ENCODE data around the gene CALM1.
A peak's percentile ranks its signal among the peaks of the same experiment; 100 is the strongest.
"Not testable (repeated sequence)": the region's sequence is repeated elsewhere in the genome, so short reads cannot be mapped to it uniquely, and the experiment has no call there.

The CALM1 gene

DNA sequence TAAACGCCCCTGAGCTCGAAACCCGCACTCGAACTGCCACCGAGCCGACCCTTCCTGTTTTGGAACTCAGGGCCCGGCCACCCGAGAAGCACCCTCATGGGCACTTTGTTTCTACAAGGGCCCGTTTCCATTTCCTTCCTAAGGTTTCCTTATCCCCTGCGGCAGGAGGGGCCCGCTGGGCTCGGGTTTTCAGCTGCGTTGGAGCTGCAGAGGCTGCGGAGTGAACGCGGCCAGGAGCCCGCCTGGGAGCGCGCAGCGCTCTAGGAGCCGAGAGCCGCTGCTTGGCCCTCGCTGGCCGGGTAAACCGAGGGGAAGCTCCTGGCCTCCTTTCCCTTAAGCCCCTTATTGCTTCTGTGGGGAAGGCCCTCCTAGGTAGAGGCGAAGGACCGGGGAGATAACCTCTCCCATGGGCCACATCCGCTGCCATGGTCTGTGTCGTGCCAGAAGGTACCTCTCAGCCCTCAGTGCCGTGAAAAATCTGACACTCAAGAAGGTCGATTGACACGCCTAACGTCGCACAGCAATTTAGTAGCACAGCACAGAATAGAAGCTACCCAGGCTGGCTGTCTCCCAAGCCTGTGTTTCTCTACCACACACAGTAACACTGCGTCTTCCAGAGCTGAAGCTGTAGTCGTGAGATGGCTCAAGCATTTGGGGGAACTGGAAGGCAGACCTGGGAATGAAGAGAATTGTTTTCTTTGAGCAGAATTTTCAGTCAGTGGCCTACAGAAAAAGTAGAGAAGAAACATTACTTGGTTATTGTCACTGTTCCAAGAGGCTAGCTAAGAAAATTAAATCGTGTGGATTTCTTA, 12.9 kb upstream of the CALM1 start:
- no peak for DNase-seq

DNA sequence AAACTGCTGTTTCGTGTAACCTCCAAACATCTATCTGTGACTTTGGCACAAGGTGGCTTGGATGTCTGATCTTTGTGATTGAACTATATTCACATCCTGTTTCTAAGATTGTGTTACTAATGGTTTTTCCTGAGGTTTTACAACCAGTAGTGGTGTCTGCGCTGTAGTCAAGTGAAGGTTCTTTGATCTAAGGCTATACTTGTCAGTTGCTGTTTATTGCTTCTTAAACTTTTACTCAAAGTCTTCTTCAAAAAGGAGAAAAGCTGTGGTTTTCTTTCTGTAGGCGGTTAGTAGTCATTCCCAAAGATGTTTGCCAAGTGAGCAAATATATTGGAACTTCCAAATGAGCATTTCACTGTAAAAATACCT, 12.3 kb upstream of the CALM1 start:
- no peak for DNase-seq

DNA sequence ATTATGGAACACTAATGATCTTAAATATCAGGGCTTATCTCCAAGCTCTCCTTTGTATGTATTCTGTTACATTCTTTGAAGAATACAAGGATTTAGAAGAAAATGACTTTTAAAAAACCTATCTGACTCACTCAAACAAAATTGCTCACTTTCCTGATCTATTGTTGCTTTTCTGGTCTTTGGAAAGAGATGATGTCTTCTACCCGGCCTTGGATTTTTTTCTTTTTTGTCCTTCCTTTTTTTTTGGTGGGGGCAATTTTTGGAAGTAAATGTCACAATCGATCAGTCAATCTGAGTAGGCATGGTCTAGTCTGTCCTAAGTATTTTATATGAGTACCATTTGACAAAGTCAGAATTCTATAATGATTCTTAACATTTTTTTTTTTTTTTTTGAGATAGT, 10.5 kb upstream of the CALM1 start:
- DNase-seq = no peak

DNA sequence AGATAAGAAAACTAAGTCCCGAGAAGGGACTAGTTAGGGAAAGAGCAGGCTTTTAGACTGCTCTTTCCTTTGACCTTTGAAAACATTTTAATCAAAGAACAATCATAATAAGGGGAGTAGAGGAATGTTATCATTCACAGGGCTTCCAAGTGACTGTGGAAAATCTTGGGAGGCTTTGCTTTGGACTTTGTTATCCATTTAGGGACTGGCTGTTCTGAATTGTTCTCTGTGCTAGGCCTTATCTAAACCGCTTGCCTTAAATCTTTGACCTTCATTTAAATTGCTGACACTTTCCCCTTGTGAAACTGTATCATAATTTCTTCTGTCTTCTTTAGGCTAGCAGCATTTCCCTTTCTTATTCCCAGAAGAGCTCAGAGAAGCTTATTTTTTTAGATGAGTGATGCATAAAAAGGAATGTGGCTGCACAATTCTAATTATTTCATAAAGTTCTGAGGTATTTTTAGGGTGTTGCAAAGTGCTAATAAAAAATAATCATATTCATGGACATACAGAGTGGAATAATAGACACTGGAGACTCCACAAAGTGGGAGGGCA, 9.5 kb upstream of the CALM1 start:
- DNase-seq = no peak

DNA sequence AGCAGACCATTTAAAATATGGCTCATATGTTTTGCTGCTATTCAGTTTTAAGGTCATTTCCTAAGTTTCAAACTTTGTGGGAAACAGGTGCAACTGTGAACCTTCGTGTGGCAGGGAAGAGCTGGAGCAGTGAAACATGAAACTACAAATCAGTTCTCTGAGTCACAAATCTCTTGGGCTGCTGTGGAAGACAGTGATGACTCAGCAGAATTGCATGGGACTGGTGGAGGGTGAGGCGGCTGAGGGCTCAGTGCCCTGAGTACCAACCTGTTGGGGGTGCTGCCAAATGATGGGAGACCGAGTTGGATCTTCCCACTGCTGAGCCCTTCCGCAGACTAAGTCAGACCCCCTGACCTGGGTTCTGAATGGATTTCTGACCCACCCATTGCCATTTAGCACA, 8.4 kb upstream of the CALM1 start:
- DNase-seq = peak; percentile 70

DNA sequence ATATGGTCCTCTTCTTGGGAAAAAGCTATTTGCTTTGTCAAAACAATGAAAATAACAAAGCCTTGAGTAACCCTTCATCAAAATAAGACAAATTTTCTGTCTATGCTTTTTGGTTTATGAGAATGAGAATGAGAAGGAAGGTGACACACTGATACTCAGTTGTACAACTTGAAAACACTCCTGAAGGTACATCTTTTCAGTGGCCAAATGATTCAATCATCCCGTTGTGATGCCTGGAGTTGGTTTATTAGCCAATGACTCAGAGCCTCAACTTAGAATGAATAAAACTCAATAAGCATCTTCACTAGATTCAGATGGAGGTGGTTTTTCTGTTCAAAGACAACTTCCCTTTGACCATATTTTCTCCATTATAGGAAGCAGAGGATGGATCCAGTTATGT, 7.8 kb upstream of the CALM1 start:
- DNase-seq = no peak

DNA sequence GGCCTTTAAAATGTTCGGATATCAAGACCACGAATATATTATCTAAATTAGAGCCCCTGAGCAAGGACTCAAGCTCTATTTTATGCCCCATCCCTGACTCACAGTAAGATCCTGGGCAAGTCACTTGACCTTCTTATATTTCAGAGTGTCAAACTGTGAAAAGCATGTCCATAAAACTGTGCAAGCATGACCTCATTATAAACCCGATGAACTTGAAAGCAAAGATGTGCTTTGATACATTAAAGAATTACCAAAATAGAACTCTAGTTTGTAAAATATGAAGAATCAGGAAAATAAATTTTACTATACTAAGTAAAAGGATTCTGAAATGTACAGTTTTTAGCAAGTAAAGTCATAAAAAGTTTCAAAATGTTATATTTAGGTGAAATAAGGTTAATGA, 2.9 kb upstream of the CALM1 start:
- DNase-seq = no peak

DNA sequence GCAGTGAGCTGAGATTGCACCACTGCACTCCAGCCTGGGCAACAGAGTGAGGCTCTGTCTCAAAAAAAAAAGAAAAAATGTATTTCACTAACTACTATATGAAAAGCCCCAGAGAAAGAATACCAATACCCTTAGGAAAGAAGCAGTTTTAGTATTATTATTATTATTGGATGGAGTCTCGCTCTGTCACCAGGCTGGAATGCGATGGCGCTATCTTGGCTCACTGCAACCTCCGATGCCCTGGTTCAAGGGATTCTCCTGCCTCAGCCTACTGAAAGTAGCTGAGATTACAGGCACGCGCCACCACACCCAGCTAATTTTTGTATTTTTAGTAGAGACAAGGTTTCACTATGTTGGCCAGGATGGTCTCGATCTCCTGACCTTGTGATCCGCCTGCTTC, 2.0 kb upstream of the CALM1 start:
- DNase-seq = not testable (repeated sequence)

DNA sequence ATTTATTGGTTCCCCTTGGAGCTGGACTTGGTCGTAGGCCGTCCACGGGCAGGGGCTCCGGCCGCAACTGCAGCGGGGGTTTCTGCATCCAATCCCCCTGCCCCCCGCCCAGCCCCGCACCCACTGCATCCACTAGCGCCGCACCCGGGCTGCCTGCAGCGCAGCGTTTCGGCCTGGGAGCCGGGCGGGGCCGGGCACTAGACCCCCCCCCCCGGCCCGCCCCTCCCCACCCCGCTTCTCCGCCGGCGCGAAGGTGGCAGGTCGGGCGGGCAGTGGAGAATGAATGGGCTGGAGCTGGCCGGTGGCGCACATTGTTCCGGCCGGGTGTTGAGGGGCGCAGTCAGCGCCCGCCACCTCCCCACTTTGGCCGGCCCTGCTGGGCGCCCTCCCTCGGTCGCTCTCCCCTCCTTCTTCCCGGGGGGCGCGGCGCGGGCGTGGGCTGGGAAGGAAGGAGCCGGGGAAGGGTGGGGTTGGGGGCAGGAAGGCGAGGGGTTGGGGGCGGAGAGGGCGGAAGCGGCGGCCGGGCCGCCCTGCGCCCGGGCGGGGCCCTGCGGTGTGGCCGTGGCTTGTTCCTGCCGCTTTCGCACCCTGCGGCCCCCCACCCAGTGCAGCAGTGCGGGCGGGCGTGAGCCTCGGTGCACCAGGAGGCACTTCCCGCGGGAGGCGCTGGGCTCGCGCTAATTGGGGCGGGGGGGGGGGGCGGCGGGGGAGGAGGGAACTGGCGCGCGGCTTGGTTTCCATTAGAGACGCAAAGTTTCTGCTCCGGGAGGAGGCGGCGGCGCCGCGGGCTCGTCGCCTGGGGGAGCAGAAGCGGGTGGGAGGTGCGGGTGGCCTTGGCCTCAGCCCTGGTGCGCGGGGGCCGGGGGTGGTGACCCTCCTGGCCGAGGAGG, 841 bp downstream of the CALM1 start:
- DNase-seq = no peak

DNA sequence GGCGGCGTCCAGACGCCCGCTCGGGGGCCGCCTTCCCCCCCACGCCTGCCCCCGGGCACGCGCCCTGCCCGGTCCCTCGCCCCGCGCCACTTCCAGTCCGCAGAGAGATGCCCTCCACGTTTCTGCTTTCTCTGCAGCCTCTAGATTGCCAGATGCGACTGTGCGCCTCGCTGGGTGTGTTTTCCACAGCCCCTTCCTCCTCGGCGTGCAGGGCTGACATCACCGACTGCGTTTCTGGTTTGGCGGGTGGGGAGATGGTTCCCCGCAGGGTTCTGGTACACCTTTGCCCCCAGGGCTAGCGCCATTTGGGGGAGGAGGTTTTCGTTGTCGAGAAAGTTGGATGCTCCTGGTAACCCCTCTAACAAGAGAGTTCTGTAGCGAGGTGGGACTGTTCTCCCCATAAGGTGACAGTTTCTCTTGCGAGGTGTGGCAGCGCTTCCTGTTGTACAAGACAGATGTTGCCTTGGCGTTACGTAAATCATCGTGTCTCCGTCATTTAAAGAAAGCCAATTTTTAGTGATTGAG, 1.5 kb downstream of the CALM1 start:
- no peak for DNase-seq

DNA sequence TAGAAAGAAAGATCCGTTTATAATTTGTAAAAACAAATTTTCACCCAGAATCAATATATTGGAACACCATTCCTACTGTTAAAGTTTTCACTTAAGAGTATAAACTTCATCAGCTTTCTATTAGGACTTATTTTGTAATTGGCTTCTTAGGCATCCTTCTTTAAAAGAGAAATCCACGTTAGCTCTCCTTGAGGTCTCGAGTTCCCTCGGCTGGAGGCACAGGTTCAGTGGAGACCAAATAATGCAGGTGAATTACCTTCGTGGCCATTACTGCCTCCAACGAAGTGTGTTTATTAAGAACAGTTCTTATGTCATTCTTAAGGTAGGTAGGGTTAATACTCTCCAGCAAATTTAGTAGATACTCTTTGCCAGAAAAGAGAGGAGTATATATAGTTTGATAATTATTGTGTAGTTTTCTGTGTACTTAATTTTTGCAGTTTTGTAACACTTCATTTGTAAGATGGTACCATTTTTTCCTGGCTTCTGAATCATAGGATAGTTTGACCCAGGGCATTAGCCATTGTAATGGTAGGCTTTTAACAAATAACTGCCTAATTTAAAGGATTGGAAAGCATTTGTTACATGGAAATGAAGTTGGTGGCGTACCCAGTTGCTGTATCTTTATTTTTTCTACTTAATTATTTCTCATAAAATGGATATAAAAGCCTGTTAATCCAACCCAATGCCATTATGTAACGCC, 2.2 kb downstream of the CALM1 start:
- no peak for DNase-seq

DNA sequence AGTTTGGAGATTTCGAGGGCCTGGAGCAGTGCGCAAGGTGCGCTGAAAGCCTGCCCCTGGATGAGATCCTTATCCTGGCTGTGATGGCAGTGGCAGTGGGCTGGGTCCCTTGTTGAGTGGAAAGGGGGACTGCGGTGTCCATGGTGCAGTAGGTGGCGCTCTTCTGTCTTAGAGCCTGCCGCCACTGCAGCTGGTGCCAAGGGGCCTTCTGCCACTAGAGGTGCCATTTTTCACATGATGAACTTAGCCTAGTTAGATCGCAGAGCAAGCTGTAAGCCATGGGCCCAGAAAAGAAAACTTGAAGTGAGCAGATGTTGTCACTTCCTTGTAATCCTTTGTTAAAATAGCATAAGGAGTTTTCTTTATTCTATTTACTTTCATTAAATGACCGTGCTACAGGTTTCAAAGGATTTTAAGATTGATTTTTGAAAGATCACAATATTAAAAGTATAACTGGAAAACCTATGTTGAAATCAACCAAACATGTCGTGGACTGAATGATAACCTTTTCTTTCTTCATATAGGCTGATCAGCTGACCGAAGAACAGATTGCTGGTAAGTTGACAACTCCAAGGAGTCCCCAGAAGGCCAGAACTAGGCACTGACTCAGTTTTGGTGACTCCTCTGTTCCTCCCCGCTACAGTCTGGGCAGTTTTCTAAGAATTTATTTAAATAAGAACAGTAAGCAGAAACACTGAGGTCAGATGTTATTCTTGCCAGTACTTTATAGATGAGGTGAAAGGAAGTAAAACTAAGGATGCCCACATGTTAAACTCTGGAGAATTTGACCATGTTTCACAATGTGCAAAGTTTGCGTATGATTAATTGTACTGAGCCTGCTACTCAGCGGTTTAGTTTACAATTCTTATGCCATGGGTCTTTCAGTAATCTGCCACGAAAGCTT, 3.0 kb downstream of the CALM1 start:
- DNase-seq = peak; percentile 84

DNA sequence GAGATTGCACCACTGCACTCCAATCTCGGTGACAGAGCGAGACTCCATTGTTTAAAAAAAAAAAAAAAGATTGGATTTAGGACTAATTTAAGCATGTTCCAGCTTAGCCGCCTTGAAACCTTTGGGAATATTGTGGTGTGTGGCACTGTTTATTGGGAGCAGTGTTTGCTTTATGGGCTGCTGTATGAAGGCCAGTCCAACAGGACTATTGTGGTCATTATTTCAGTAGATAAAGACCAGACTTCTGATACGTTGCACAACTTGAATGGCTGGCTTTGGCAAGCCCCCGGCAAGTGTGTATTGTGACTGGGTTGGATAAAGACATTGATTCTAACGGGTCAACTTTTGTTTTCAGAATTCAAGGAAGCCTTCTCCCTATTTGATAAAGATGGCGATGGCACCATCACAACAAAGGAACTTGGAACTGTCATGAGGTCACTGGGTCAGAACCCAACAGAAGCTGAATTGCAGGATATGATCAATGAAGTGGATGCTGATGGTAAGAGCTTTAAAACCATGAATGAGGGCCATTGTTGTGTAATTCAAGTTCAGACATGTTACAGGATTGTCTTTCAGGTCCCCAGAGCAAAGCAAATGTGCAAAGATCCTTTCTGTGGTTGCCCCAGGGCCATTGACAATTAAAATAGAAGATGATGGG, 4.2 kb downstream of the CALM1 start:
- no peak for DNase-seq

DNA sequence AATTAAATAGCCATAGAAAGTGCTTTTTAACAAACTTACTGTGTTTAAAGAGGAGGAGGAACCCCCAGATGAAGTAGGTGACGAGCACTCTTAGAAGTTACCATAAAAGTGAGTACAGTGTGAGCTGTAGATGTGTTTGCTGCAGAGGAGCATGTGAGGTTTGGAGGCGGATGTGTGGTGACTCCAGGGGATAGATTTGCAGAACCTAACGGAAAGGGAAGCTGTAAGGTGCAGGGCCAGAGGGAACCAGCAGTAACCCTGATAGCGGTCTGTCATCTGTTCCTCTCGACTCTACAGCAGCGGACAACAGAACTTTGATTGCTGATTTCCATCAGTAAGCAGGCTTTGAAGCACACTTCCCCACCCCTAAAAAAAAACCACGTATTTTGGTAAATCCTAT, 5.2 kb downstream of the CALM1 start:
- no peak for DNase-seq

DNA sequence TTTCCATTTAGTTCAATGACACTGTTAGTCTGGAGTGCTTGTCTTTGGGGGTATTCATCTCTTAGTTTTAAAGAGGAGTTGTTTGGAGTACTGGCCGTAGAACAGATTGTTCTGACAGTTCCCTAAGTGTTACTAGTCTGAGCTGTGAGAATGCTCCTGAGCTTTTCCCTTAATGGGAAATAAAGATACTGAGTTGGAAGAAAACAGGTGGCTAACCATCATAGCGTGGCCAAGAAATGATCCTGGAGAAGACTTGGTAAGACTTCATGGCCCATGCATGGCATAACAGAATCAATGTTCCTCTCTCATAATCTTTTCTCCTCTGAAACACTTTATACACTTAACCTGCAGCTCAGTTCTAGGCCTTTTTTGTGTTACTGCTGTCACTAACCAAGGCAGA, 6.2 kb downstream of the CALM1 start:
- no peak for DNase-seq

DNA sequence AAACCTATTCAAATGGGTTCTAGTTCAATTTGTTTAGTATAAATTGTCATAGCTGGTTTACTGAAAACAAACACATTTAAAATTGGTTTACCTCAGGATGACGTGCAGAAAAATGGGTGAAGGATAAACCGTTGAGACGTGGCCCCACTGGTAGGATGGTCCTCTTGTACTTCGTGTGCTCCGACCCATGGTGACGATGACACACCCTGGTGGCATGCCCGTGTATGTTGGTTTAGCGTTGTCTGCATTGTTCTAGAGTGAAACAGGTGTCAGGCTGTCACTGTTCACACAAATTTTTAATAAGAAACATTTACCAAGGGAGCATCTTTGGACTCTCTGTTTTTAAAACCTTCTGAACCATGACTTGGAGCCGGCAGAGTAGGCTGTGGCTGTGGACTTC, 8.3 kb downstream of the CALM1 start:
- DNase-seq = no peak

DNA sequence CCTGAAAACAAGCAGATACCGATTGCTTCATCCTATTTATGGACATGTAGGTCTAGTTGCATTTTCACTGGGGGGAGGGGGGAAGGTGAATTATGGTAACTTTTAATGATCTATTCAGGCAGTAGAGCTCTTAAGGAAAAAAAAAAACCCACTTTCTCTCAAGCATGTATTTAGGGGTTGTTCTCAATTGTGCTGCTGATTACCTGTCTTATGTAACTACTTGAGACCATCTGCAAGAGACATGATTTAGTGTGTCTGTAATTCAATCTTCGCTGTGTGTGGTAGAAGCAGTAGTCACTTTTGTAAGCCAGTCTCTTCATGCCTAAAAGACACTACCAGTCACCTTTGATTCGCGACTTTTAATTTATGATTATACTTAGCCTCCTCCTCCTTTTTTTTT, 8.9 kb downstream of the CALM1 start:
- no peak for DNase-seq

DNA sequence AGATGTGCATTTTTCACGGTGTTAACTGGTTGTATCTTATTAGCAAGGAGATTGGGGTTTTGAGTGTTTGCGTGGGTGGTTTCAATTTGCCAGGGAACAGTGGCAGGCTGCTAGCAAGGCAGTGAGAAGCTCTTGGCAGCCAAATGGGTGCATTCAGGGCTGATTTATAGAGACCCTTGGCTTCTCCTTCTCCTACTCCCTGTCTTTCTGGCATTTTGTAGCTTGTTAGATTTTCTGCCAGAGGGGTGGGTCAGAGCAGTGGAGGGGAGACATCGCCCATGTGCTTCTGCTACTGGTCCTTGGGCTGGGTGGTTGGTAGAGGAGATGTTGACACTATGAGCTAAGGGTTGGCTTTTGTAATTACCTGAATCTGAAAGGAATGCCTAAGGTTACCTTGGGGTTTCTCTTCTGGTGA, 9.6 kb downstream of the CALM1 start:
- DNase-seq = no peak

DNA sequence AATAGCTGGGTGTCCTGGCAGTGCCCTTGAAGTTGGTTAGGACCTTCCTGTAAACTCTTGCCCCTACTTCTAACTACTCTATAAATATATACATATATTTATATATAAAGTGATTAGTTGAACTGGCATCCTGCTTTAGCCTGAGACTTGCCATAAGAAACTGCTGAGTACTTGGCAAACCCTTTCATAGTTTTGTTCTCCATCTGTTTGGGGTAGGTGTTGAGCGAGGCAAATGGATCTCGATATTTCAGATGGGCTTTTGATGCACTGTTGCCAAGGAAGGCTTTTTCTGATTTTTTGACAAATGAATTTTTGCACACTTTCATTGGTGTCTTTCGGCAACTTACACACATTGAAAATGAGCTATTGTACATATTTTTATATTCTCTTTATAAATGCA, 10.4 kb downstream of the CALM1 start:
- no peak for DNase-seq

DNA sequence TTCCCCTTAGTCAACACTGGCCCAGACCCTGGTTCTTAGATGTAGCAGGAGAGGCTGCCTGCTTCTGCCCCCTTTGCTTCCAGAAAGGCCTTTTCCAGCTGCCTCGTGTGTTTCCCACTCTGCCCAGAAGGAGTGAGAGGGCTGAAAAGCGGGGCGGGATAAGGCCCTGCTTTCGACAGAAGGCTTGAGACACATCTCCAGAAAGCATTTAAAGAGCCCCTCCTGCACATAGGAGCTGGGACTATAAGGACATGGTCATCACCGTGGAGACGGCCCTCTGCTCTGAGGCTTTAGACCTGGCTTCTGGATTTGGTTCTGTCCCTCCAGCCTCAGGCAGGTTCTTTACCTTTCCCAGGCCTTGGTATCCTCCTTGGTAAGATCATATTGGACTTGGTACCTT, 11.9 kb downstream of the CALM1 start:
- DNase-seq = no peak

DNA sequence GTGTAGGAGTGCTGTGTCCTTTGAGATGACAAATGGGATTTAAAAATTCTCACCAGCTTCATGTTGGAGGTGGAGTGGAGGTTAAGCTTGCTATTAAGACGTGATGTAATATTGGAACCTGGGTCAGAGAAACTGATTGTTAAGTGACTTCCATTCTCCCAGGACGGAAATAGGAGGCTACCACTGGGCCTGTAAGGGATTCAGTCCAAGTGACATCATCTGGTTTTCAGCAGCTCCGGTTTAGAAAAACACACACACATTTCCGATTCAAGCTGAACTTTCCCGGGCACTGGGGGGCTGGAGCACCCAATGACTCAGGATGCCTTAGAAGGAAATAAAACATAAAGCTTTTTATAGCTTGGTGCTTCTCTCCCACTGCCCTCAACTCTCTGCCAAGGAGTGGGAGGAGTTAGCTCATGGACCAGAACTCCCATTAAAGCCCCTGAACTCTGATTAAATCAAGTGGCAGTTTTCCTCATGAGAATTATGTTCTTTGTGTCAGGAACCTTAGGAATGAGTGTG, 12.4 kb downstream of the CALM1 start:
- peak; percentile 97 for DNase-seq
